ENCODE measurements around the gene TMEM156.
A peak's percentile ranks its signal among the peaks of the same experiment; 100 is the strongest.

The TMEM156 gene

GRCh38 chr4:39048311-39048710 is 16.1 kb upstream of the TMEM156 start:
- Histone ChIP-seq H2AFZ (ENCODE audit: low read depth, low read length, severe bottlenecking) (no peak overlapping the region), H3K27ac (ENCODE audit: low read depth, low read length) (no peak overlapping the region), H3K9me3 (ENCODE audit: insufficient read depth, low read length) (no peaks in the 10 kb centered on the region), H3K9me2 (replicated peaks; ENCODE audit: insufficient read depth, low read length) (no peaks in the 10 kb centered on the region), H3K79me2 (ENCODE audit: insufficient read depth, low read length) (peaks cover 38% of the 10 kb centered on the region), H3F3A (ENCODE audit: insufficient read depth) (peaks cover 24% of the 10 kb centered on the region), H3K36me3 (ENCODE audit: low read length) (no peaks in the 10 kb centered on the region), H3K27me3 (ENCODE audit: low read length) (no peaks in the 10 kb centered on the region), H3K9ac (ENCODE audit: low read length) (no peak overlapping the region), H4K20me1 (ENCODE audit: low read depth, low read length) (no peaks in the 10 kb centered on the region; the same call in 1 of the 2 replicates), H3K4me2 (ENCODE audit: low read depth, low read length, poor library complexity, severe bottlenecking) (no peak overlapping the region), H3K4me3 (ENCODE audit: insufficient read depth, low read length, poor library complexity, severe bottlenecking) (no peak overlapping the region)
- TF ChIP-seq EZH2phosphoT487 (conservative IDR thresholded peaks at IDR 0.05; ENCODE audit: low read length), result no peak
- TF ChIP-seq, protein P1, sequence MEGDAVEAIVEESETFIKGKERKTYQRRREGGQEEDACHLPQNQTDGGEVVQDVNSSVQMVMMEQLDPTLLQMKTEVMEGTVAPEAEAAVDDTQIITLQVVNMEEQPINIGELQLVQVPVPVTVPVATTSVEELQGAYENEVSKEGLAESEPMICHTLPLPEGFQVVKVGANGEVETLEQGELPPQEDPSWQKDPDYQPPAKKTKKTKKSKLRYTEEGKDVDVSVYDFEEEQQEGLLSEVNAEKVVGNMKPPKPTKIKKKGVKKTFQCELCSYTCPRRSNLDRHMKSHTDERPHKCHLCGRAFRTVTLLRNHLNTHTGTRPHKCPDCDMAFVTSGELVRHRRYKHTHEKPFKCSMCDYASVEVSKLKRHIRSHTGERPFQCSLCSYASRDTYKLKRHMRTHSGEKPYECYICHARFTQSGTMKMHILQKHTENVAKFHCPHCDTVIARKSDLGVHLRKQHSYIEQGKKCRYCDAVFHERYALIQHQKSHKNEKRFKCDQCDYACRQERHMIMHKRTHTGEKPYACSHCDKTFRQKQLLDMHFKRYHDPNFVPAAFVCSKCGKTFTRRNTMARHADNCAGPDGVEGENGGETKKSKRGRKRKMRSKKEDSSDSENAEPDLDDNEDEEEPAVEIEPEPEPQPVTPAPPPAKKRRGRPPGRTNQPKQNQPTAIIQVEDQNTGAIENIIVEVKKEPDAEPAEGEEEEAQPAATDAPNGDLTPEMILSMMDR (IDR thresholded peaks at IDR 0.05; ENCODE audit: insufficient read depth, low read length, poor library complexity, severe bottlenecking), result no peak

DNA sequence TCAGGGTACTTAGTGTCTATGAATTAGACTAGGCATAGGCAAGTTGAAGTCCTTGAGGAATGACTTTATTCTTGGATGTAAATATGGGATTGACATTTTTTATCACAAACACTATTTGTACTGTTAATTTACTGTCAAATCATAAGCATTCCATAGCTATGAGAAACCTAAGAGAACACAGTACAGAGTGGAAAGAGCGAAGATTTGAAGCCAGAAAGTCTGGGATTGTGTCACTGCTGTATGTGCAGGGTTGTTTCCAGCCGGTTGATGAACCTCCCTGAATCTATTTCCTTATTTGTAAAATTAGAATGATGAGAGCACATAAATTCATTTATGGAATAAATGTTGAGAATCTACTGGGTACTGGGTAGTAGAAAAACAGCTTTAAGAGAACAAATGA is 15.5 kb upstream of the TMEM156 start:
- Histone ChIP-seq H3K9ac (ENCODE audit: low read length) (no peak overlapping the region), H3K36me3 (ENCODE audit: low read length) (no peaks in the 10 kb centered on the region), H3K4me3 (ENCODE audit: insufficient read depth, low read length, poor library complexity, severe bottlenecking) (no peak overlapping the region), H3K4me2 (ENCODE audit: low read depth, low read length, poor library complexity, severe bottlenecking) (no peak overlapping the region), H3K9me3 (ENCODE audit: insufficient read depth, low read length) (no peaks in the 10 kb centered on the region), H3K79me2 (ENCODE audit: insufficient read depth, low read length) (peaks cover 38% of the 10 kb centered on the region), H3F3A (ENCODE audit: insufficient read depth) (peaks cover 28% of the 10 kb centered on the region), H3K27ac (ENCODE audit: low read depth, low read length) (no peak overlapping the region), H3K27me3 (ENCODE audit: low read length) (no peaks in the 10 kb centered on the region), H3K9me2 (replicated peaks; ENCODE audit: insufficient read depth, low read length) (no peaks in the 10 kb centered on the region), H2AFZ (ENCODE audit: low read depth, low read length, severe bottlenecking) (no peak overlapping the region), H4K20me1 (ENCODE audit: low read depth, low read length) (no peaks in the 10 kb centered on the region; the same call in 1 of the 2 replicates)
- TF ChIP-seq, protein P1 (IDR thresholded peaks at IDR 0.05; ENCODE audit: insufficient read depth, low read length, poor library complexity, severe bottlenecking), result no peak
- TF ChIP-seq EZH2phosphoT487 (conservative IDR thresholded peaks at IDR 0.05; ENCODE audit: low read length), result no peak

GRCh38 chr4:39046249-39046648 is 14.0 kb upstream of the TMEM156 start:
- Histone ChIP-seq H3K9ac (ENCODE audit: low read length) (peak overlapping the region; percentile 71; the same call in 1 of the 2 replicates), H3K4me3 (ENCODE audit: insufficient read depth, low read length, poor library complexity, severe bottlenecking) (no peak overlapping the region), H4K20me1 (ENCODE audit: low read depth, low read length) (no peaks in the 10 kb centered on the region), H3K9me2 (replicated peaks; ENCODE audit: insufficient read depth, low read length) (no peaks in the 10 kb centered on the region), H3K27ac (ENCODE audit: low read depth, low read length) (0 out of 2 replicates have a peak overlapping the region, but pooled peaks have one; percentile 64), H3K4me2 (ENCODE audit: low read depth, low read length, poor library complexity, severe bottlenecking) (peak overlapping the region; percentile 90), H3K36me3 (ENCODE audit: low read length) (no peaks in the 10 kb centered on the region), H2AFZ (ENCODE audit: low read depth, low read length, severe bottlenecking) (no peak overlapping the region), H3K9me3 (ENCODE audit: insufficient read depth, low read length) (no peaks in the 10 kb centered on the region), H3K79me2 (ENCODE audit: insufficient read depth, low read length) (peaks cover 31% of the 10 kb centered on the region), H3K27me3 (ENCODE audit: low read length) (no peaks in the 10 kb centered on the region), H3F3A (ENCODE audit: insufficient read depth) (peaks cover 35% of the 10 kb centered on the region)
- TF ChIP-seq EZH2phosphoT487 (conservative IDR thresholded peaks at IDR 0.05; ENCODE audit: low read length), result no peak
- TF ChIP-seq, protein P1 (IDR thresholded peaks at IDR 0.05; ENCODE audit: insufficient read depth, low read length, poor library complexity, severe bottlenecking), result no peak

Measured in SU-DHL-6 (cell line).